Measurements from ENCODE around the gene AGAP2. TPM values are rescaled to one million over a fixed set of nuclear protein-coding genes. Genes with fewer than 3 reads are reported as not detected.

AGAP2 gene
- total RNA-seq, 4 donors from 2014 or later, result 1.1 to 5.7 (median 2.5) TPM

DNA sequence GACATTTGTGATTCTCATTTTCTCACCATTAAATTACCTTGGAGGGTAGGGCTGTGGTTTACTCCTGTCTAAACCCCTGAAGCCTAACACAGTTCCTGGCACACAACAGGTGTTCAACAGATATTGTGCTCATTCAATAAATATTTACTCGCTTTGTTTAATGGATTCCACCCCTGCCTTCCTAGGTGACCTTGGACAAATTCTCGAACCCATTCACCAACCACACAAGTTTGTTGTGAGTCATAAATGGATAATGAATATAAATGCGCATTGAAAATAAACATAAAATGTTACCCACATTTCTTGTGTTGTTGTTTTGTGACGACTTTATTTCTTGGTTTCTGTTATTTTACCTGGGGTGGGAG, 43.7 kb upstream of the AGAP2 start:
- WGBS, 2 donors, result 24% methylated on average over 4 of the region's 4 CpGs
- TF ChIP-seq, protein P1, sequence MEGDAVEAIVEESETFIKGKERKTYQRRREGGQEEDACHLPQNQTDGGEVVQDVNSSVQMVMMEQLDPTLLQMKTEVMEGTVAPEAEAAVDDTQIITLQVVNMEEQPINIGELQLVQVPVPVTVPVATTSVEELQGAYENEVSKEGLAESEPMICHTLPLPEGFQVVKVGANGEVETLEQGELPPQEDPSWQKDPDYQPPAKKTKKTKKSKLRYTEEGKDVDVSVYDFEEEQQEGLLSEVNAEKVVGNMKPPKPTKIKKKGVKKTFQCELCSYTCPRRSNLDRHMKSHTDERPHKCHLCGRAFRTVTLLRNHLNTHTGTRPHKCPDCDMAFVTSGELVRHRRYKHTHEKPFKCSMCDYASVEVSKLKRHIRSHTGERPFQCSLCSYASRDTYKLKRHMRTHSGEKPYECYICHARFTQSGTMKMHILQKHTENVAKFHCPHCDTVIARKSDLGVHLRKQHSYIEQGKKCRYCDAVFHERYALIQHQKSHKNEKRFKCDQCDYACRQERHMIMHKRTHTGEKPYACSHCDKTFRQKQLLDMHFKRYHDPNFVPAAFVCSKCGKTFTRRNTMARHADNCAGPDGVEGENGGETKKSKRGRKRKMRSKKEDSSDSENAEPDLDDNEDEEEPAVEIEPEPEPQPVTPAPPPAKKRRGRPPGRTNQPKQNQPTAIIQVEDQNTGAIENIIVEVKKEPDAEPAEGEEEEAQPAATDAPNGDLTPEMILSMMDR (IDR thresholded peaks at IDR 0.05), result no peak
- TF ChIP-seq EP300 (IDR thresholded peaks at IDR 0.05) (no peak), POLR2A (IDR thresholded peaks at IDR 0.05) (no peak)
- Histone ChIP-seq H3K4me3 (peak overlapping the region; percentile 73 to 96 (median 82)), H3K4me1 (peaks cover 0 to 26% (median 6%) of the 10 kb centered on the region in 4 donors), H3K36me3 (peaks cover 0 to 55% (median 3%) of the 10 kb centered on the region in 3 donors), H3K27me3 (no peaks in the 10 kb centered on the region), H3K27ac (peak overlapping the region in 1 of 4 donors; percentile 81), H3K9me3 (no peaks in the 10 kb centered on the region)
- no peak for DNase-seq (ENCODE audit: low spot score in 2 of 2)

DNA sequence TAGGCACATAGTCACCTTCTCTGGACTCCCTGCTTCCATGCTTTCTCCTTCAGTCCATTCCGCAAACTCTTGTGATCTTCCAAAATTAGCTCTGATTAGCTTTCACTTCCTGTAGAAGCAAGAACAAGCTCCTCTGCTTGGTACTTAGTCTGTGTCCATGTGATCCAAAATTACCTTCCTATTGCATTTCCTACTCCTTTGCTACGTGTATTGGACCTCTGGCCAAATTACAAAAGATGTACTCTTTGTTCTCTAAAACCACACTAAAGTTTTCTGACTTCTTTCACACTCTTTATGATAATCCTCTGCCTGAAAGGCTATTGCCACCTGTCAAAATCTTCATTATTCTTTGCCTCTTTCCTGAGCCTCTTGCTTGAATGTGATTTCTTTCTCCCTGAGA, 43.3 kb upstream of the AGAP2 start:
- TF ChIP-seq, protein P1 (IDR thresholded peaks at IDR 0.05), result no peak
- no peak for TF ChIP-seq EP300 (IDR thresholded peaks at IDR 0.05)
- no peak for TF ChIP-seq POLR2A (IDR thresholded peaks at IDR 0.05)
- Histone ChIP-seq H3K27ac (peak overlapping the region in 1 of 4 donors; percentile 4), H3K4me1 (peaks cover 0 to 26% (median 6%) of the 10 kb centered on the region in 4 donors), H3K36me3 (peaks cover 0 to 55% (median 3%) of the 10 kb centered on the region in 3 donors), H3K9me3 (no peaks in the 10 kb centered on the region), H3K4me3 (no peak overlapping the region), H3K27me3 (no peaks in the 10 kb centered on the region)
- no peak for DNase-seq (ENCODE audit: low spot score in 2 of 2)
- 55 to 70% methylated on average over 2 of the region's 2 CpGs for WGBS, 2 donors

DNA sequence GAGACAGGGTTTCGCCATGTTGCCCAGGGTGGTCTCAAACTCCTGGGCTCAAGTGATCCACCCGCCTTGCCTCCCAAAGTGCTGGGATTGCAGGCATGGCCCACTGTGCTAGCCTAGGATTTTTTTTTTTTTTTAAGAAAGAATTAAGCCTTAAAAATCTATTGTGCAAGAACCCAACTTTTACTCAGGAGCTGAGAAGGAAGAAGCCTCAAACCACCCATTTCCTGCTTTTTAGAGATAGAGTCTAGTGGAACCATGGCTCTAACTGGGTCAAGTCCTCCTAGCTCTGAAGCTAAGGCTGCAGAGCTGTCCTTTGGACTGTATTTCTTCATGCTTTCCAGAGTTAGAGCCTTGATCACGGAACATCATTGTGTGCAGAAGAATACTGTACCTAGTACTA, 42.7 kb upstream of the AGAP2 start:
- Histone ChIP-seq H3K4me1 (peaks cover 0 to 26% (median 6%) of the 10 kb centered on the region in 4 donors), H3K27ac (peak overlapping the region in 1 of 4 donors; percentile 4), H3K4me3 (no peak overlapping the region), H3K36me3 (peaks cover 0 to 54% (median 3%) of the 10 kb centered on the region in 3 donors), H3K9me3 (no peaks in the 10 kb centered on the region), H3K27me3 (no peaks in the 10 kb centered on the region)
- DNase-seq (ENCODE audit: low spot score in 2 of 2), result no peak
- 94% methylated on average over 3 of the region's 3 CpGs for WGBS, 2 donors
- TF ChIP-seq EP300 (IDR thresholded peaks at IDR 0.05), result no peak
- TF ChIP-seq, protein P1 (IDR thresholded peaks at IDR 0.05), result no peak
- TF ChIP-seq POLR2A (IDR thresholded peaks at IDR 0.05), result no peak

DNA sequence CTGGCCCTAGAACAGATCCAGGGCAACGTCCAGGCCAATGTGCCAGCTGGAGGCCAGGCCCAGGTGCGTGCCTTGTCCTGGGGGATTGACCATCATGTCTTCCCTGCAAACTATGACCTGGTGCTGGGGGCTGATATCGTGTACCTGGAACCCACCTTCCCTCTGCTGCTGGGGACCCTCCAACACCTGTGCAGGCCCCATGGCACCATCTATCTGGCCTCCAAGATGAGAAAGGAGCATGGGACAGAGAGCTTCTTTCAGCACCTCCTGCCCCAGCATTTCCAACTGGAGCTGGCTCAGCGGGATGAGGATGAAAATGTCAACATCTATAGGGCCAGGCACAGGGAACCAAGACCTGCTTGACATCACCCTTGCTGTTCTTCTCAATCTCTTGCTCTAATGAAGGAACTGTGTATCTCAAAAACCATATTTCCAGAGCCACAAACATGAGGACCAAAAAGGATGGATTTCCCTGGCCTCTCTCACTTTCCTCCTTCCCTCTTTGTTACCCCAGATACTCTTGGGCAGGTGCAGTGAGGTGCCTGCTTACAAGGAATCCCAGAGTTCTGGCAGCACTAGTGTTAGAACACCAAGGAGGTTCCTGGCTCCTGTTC, 41.8 kb upstream of the AGAP2 start:
- TF ChIP-seq, protein P1 (IDR thresholded peaks at IDR 0.05), result no peak
- TF ChIP-seq EP300 (IDR thresholded peaks at IDR 0.05) (no peak), POLR2A (IDR thresholded peaks at IDR 0.05) (no peak)
- no peaks in the 10 kb centered on the region for H3K27me3 ChIP-seq
- peaks cover 0 to 26% (median 6%) of the 10 kb centered on the region in 4 donors for H3K4me1 ChIP-seq
- no peak overlapping the region for H3K4me3 ChIP-seq
- H3K9me3 ChIP-seq, result no peaks in the 10 kb centered on the region
- H3K36me3 ChIP-seq, result peaks cover 0 to 53% (median 0%) of the 10 kb centered on the region in 3 donors
- DNase-seq (ENCODE audit: low spot score in 2 of 2), result no peak
- 76 to 84% methylated on average over 4 of the region's 4 CpGs for WGBS, 2 donors
- H3K27ac ChIP-seq, result no peak overlapping the region

DNA sequence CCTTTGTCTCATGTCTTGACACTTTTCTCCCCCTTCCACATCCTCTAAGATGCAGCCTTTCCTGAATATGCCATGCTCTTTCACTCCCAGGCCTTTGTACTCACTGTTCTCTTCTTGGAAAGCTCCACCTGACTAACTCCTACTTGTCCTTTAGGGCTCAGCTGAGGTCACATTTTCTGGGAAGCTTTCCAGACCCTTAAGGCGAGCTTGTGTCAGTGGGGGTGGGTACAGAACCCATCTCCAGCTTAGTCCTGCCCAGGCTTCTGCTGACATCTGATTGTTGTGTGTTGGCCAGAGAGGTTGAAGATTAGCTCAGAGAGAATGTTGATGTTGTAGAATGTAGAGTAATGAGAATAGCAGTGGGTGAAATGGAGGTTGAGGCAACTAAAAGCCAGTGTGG, 41.2 kb upstream of the AGAP2 start:
- Histone ChIP-seq H3K4me3 (no peak overlapping the region), H3K27ac (no peak overlapping the region), H3K36me3 (peaks cover 0 to 52% (median 0%) of the 10 kb centered on the region in 3 donors), H3K27me3 (no peaks in the 10 kb centered on the region), H3K9me3 (no peaks in the 10 kb centered on the region), H3K4me1 (peaks cover 0 to 23% (median 6%) of the 10 kb centered on the region in 4 donors)
- TF ChIP-seq POLR2A (IDR thresholded peaks at IDR 0.05) (no peak), EP300 (IDR thresholded peaks at IDR 0.05) (no peak)
- TF ChIP-seq, protein P1 (IDR thresholded peaks at IDR 0.05), result no peak
- DNase-seq (ENCODE audit: low spot score in 2 of 2), result no peak
- 38 to 39% methylated on average over 1 of the region's 1 CpG for WGBS, 2 donors

Measured in tibial nerve (tissue), 4 donors.